Trophoblast cell (in vitro differentiated cells and primary cell): Measurements from ENCODE around the gene SPATA2L.

Source experiments
- DNase-seq, 2 donors: peaks; one replicate each; pipeline ENCODE4 v3.0.0-alpha.2; 2016
- H2AFZ ChIP-seq: 2 replicates; pipeline ENCODE4 v1.6.1; 2013; ENCODE audit warnings: low read length, moderate library complexity, mild to moderate bottlenecking; ENCODE audit not compliant: insufficient read depth, poor library complexity
- H2AK5ac ChIP-seq: 2 replicates; pipeline ENCODE4 v1.6.1; 2013; ENCODE audit warnings: mild to moderate bottlenecking, low read length
- H2BK120ac ChIP-seq: 2 replicates; pipeline ENCODE4 v1.6.1; 2013; ENCODE audit warnings: low read length, mild to moderate bottlenecking, moderate library complexity; ENCODE audit not compliant: insufficient read depth, poor library complexity
- H2BK12ac ChIP-seq: 2 replicates; pipeline ENCODE4 v1.6.1; 2013; ENCODE audit warnings: mild to moderate bottlenecking, low read length, moderate library complexity
- H2BK5ac ChIP-seq: 2 replicates; pipeline ENCODE4 v1.6.1; 2013; ENCODE audit warnings: low read length, low read depth, moderate library complexity, mild to moderate bottlenecking; ENCODE audit not compliant: poor library complexity
- H3K14ac ChIP-seq: 2 replicates; pipeline ENCODE4 v1.6.1; 2013; ENCODE audit warnings: mild to moderate bottlenecking, low read length
- H3K18ac ChIP-seq: 2 replicates; pipeline ENCODE4 v1.6.1; 2013; ENCODE audit warnings: mild to moderate bottlenecking, low read length
- H3K23ac ChIP-seq: 2 replicates; pipeline ENCODE4 v1.6.1; 2013; ENCODE audit warnings: low read length
- H3K27ac ChIP-seq: 2 replicates; pipeline ENCODE4 v1.5.1; 2013; ENCODE audit warnings: low read depth, mild to moderate bottlenecking, inconsistent platforms, low read length, moderate library complexity
- H3K27me3 ChIP-seq: 2 replicates; pipeline ENCODE4 v1.6.1; 2013; ENCODE audit warnings: inconsistent platforms, mild to moderate bottlenecking, low read length, moderate library complexity; ENCODE audit not compliant: insufficient read depth
- H3K36me3 ChIP-seq, 2 experiments: 1 replicate in 1 of 2; 2 replicates in 1 of 2; pipeline ENCODE4 v1.6.1; 2013; ENCODE audit warnings: low read length in 2 of 2, mild to moderate bottlenecking in 2 of 2, moderate library complexity in 1 of 2; ENCODE audit not compliant: insufficient read depth in 2 of 2, control insufficient read depth in 1 of 2
- H3K4ac ChIP-seq: 2 replicates; pipeline ENCODE4 v1.6.1; 2013; ENCODE audit warnings: low read depth, mild to moderate bottlenecking, low read length, moderate library complexity
- H3K4me1 ChIP-seq, 2 experiments: 1 replicate in 1 of 2; 2 replicates in 1 of 2; pipeline ENCODE4 v1.6.1; 2013; ENCODE audit warnings: low read length in 2 of 2, mild to moderate bottlenecking in 2 of 2, moderate library complexity in 1 of 2; ENCODE audit not compliant: insufficient read depth in 2 of 2, control insufficient read depth in 1 of 2
- H3K4me2 ChIP-seq: 2 replicates; pipeline ENCODE4 v1.6.1; 2013; ENCODE audit warnings: inconsistent platforms, mild to moderate bottlenecking, low read length, moderate library complexity
- H3K4me3 ChIP-seq: 2 replicates; pipeline ENCODE4 v1.5.1; 2013; ENCODE audit warnings: mild to moderate bottlenecking, low read depth, low read length, inconsistent platforms
- H3K79me1 ChIP-seq: one replicate; pipeline ENCODE4 v1.6.1; 2013; ENCODE audit warnings: low read length
- H3K79me2 ChIP-seq: 2 replicates; pipeline ENCODE4 v1.6.1; 2013; ENCODE audit warnings: low read length, mild to moderate bottlenecking; ENCODE audit not compliant: control insufficient read depth, insufficient read depth, poor library complexity
- H3K9ac ChIP-seq: 2 replicates; pipeline ENCODE4 v1.6.1; 2013; ENCODE audit warnings: mild to moderate bottlenecking, low read length
- H3K9me3 ChIP-seq: 2 replicates; pipeline ENCODE4 v1.6.1; 2013; ENCODE audit warnings: low read depth, mild to moderate bottlenecking, control low read depth, inconsistent platforms, low read length; ENCODE audit not compliant: insufficient read depth
- H4K12ac ChIP-seq: 2 replicates; pipeline ENCODE4 v1.6.1; 2013; ENCODE audit warnings: low read depth, mild to moderate bottlenecking, low read length, moderate library complexity
- H4K8ac ChIP-seq: 2 replicates; pipeline ENCODE4 v1.6.1; 2013; ENCODE audit warnings: low read depth, mild to moderate bottlenecking, low read length, moderate library complexity
- H4K91ac ChIP-seq: one replicate; pipeline ENCODE4 v1.6.1; 2013; ENCODE audit warnings: low read depth, mild to moderate bottlenecking, low read length, moderate library complexity
- WGBS: extraction: QIAGEN DNeasy Blood & Tissue Kit; methylation state at CpG from one replicate; pipeline ENCODE4 v1.1.7; 2013; ENCODE audit warnings: missing lambda C conversion rate; ENCODE audit not compliant: insufficient read length, insufficient coverage; ENCODE audit errors: extremely low coverage; 5-methylcytosine and 5-hydroxymethylcytosine counted together

SPATA2L gene

GRCh38 chr16:89739383-89739782 is 37.9 kb upstream of the SPATA2L start:
- H3K23ac ChIP-seq: no peak overlapping the region
- no peaks in the 10 kb centered on the region for H3K79me1 ChIP-seq
- peaks cover 80 to 81% of the 10 kb centered on the region in 2 experiments for H3K36me3 ChIP-seq
- H4K91ac ChIP-seq: no peak overlapping the region
- H2BK120ac ChIP-seq: no peak overlapping the region
- H2AFZ ChIP-seq: no peak overlapping the region
- peaks cover 1% of the 10 kb centered on the region for H3K9me3 ChIP-seq
- no peak overlapping the region for H4K8ac ChIP-seq
- WGBS: no CpG with 5 or more reads among the region's 9 CpGs
- no peak overlapping the region for H2BK12ac ChIP-seq
- H2AK5ac ChIP-seq: no peak overlapping the region
- DNase-seq: no peak
- no peak overlapping the region for H3K4me2 ChIP-seq
- no peak overlapping the region for H3K4ac ChIP-seq
- no peak overlapping the region for H3K14ac ChIP-seq
- no peaks in the 10 kb centered on the region for H3K79me2 ChIP-seq
- no peak overlapping the region for H3K9ac ChIP-seq
- H3K4me3 ChIP-seq: no peak overlapping the region
- H3K27me3 ChIP-seq: no peaks in the 10 kb centered on the region
- no peak overlapping the region for H4K12ac ChIP-seq
- no peak overlapping the region for H3K18ac ChIP-seq
- H3K27ac ChIP-seq: no peak overlapping the region
- no peak overlapping the region for H2BK5ac ChIP-seq
- H3K4me1 ChIP-seq: no peaks in the 10 kb centered on the region

GRCh38 chr16:89738538-89739317 is 37.2 kb upstream of the SPATA2L start:
- H3K79me1 ChIP-seq: no peaks in the 10 kb centered on the region
- WGBS: no CpG with 5 or more reads among the region's 20 CpGs

GRCh38 chr16:89738072-89738377 is 36.5 kb upstream of the SPATA2L start:
- H3K9ac ChIP-seq: no peak overlapping the region
- DNase-seq: no peak
- H3K18ac ChIP-seq: no peak overlapping the region
- no peak overlapping the region for H3K14ac ChIP-seq
- H3K27ac ChIP-seq: no peak overlapping the region
- H3K4ac ChIP-seq: no peak overlapping the region
- no peak overlapping the region for H3K4me3 ChIP-seq
- no peak overlapping the region for H2BK12ac ChIP-seq
- H3K23ac ChIP-seq: no peak overlapping the region
- H4K12ac ChIP-seq: no peak overlapping the region
- H3K79me1 ChIP-seq: no peaks in the 10 kb centered on the region
- no peak overlapping the region for H2AK5ac ChIP-seq
- H4K8ac ChIP-seq: no peak overlapping the region
- H3K9me3 ChIP-seq: peaks cover 2% of the 10 kb centered on the region
- H3K79me2 ChIP-seq: no peaks in the 10 kb centered on the region
- WGBS: no CpG with 5 or more reads among the region's 14 CpGs
- no peak overlapping the region for H2AFZ ChIP-seq
- H3K27me3 ChIP-seq: no peaks in the 10 kb centered on the region
- H3K4me2 ChIP-seq: no peak overlapping the region
- H2BK5ac ChIP-seq: no peak overlapping the region
- no peak overlapping the region for H4K91ac ChIP-seq
- H3K4me1 ChIP-seq: no peaks in the 10 kb centered on the region
- H2BK120ac ChIP-seq: no peak overlapping the region
- peaks cover 80 to 85% of the 10 kb centered on the region in 2 experiments for H3K36me3 ChIP-seq

More at GRCh38 chr16:89738538-89739317, 37.2 kb upstream of the SPATA2L start:
- H3K79me2 ChIP-seq: no peaks in the 10 kb centered on the region
- no peak overlapping the region for H3K23ac ChIP-seq
- H3K14ac ChIP-seq: no peak overlapping the region
- H3K4ac ChIP-seq: no peak overlapping the region
- no peak overlapping the region for H2BK120ac ChIP-seq
- H4K12ac ChIP-seq: no peak overlapping the region
- no peaks in the 10 kb centered on the region for H3K27me3 ChIP-seq
- no peak for DNase-seq
- H3K4me2 ChIP-seq: no peak overlapping the region
- H4K8ac ChIP-seq: no peak overlapping the region
- H2BK12ac ChIP-seq: no peak overlapping the region
- H3K4me1 ChIP-seq: no peaks in the 10 kb centered on the region
- H3K18ac ChIP-seq: no peak overlapping the region
- H2AFZ ChIP-seq: no peak overlapping the region
- H2BK5ac ChIP-seq: no peak overlapping the region
- no peak overlapping the region for H3K4me3 ChIP-seq
- H4K91ac ChIP-seq: no peak overlapping the region
- no peak overlapping the region for H2AK5ac ChIP-seq
- peaks cover 78 to 80% of the 10 kb centered on the region in 2 experiments for H3K36me3 ChIP-seq
- no peak overlapping the region for H3K9ac ChIP-seq
- H3K27ac ChIP-seq: no peak overlapping the region
- peaks cover 1% of the 10 kb centered on the region for H3K9me3 ChIP-seq

- Histone ChIP-seq H2BK12ac (no peak overlapping the region), H3K9ac (no peak overlapping the region), H2AFZ (no peak overlapping the region), H3K27ac (no peak overlapping the region), H2AK5ac (no peak overlapping the region), H3K9me3 (peaks cover 2% of the 10 kb centered on the region), H3K4me3 (no peak overlapping the region), H3K14ac (no peak overlapping the region), H3K79me2 (no peaks in the 10 kb centered on the region), H3K4ac (no peak overlapping the region), H3K18ac (no peak overlapping the region), H4K12ac (no peak overlapping the region), H3K4me2 (no peak overlapping the region), H4K8ac (no peak overlapping the region), H3K4me1 (no peaks in the 10 kb centered on the region), H3K79me1 (no peaks in the 10 kb centered on the region), H3K27me3 (no peaks in the 10 kb centered on the region), H2BK120ac (no peak overlapping the region), H4K91ac (no peak overlapping the region), H2BK5ac (no peak overlapping the region), H3K23ac (no peak overlapping the region), H3K36me3 (peaks cover 81 to 85% of the 10 kb centered on the region in 2 experiments)
- no CpG with 5 or more reads among the region's 20 CpGs for WGBS
- DNase-seq: no peak
These were observed 36.0 kb upstream of the SPATA2L start for GRCh38 chr16:89737341-89738071.
